ENCODE results near the gene DNAL4.

DNAL4 gene, protein sequence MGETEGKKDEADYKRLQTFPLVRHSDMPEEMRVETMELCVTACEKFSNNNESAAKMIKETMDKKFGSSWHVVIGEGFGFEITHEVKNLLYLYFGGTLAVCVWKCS

GRCh38 chr22:38793721-38794466, at the start of gene DNAL4:
Gene DNAL4, minus strand, starts transcription at chr22:38794143. Its CDS starts 11,412 bp downstream, at chr22:38782731.
- DNase-seq (ENCODE audit: low spot score), result peak; percentile 99

DNA sequence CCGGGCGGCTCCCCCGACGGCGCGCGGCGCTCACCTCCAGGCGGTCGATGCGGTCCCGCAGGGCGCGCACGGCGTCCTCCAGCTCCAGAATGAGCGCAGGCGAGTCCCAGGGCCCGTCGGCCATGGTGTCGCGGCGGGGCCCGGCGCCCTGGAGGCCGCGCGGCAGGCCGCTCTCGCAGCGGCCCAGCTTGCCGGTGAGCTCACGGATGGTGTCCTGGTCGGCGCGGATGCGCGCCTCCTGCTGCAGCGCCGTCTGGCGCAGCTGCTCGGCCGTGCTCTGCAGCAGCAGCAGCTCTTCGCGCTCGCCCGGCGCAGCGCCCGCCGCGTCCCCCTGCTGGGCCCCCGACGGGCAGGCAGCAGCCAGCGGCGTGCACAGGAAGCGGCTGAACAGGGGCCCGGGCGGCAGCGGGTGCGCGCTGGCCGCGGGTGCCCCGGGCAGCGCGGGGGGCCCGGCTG, 49.3 kb upstream of the DNAL4 start:
- DNase-seq (ENCODE audit: low spot score), result no peak

DNA sequence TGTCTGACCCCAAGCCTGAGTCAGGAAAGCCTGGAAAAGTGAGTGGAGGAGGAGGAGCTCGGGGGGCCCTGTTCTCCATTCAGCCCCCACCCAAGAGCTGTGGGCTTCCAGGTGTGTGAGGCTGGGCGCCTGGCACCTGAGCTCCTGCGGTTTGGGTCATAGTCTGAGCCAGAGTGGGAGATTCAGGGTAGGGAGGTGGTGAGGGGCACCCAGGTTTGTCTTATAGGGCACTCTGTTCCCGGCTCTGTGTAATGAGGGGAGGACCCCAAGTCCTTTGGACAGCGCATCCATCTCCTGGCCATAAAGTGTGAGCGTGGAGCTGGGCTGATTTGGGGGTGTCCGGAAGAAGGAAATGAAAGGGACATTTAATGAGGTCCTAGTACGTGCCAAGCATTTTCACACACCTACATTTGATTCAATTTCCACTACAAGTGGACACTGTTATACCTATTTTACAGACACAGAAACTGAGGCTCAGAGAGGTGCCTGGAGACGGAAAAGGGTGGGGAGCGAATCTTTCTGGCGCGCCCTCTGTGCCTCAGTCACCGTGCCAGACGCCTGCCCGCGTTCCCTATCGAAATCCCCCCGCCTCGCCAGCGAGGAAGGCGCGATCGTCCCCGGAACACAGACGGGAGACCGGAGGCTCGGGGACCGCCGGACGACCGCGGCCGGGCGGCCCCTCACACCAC, 48.7 kb upstream of the DNAL4 start:
- DNase-seq (ENCODE audit: low spot score), result no peak

- DNase-seq (ENCODE audit: low spot score), result no peak
Measured at GRCh38 chr22:38841635-38842034, 47.7 kb upstream of the DNAL4 start.

DNA sequence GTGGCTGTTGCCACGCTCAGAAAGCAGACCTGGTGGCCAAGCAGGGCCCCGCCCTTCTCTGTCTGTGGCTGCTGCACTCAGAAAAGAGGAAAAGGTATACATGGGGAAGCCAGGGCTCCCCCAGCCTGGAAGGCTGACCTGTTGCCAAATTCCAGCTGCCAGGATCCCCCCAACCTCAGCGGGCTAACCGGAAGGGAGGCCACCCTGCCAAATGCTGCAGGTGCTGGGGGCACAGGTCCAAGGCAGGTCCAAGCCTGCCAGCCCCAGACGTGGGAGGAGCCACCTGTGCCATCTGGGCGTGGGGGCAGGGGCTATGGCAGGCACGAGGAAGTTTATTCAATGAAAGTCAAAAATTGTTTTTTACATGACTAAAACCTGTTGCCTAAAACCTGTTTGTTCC, 47.3 kb upstream of the DNAL4 start:
- DNase-seq (ENCODE audit: low spot score), result no peak

GRCh38 chr22:38840129-38840528, 46.2 kb upstream of the DNAL4 start:
- no peak for DNase-seq (ENCODE audit: low spot score)

DNA sequence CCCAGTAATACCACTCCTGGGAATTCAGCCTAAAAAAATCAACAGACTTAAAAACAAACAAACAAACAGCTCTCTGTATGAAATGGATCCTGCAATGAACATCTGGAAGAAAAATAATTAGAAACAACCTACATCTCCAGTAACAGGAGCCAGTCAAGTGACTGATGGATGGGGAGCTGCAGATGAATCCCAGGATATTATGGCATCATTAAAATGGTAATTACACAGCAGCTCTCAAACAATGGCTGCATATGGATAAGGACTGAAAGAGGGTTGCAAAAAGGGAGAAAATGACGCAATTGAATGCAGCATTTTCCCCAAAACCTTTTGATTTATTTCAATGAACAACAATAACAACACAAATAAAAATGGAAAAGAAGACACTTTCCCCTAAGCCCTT, 45.7 kb upstream of the DNAL4 start:
- no peak for DNase-seq (ENCODE audit: low spot score)

GRCh38 chr22:38837414-38837928, 43.5 kb upstream of the DNAL4 start:
- no peak for DNase-seq (ENCODE audit: low spot score)

GRCh38 chr22:38835888-38836301, 42.0 kb upstream of the DNAL4 start:
- no peak for DNase-seq (ENCODE audit: low spot score)

GRCh38 chr22:38834991-38835390, 41.0 kb upstream of the DNAL4 start:
- DNase-seq (ENCODE audit: low spot score), result no peak

DNA sequence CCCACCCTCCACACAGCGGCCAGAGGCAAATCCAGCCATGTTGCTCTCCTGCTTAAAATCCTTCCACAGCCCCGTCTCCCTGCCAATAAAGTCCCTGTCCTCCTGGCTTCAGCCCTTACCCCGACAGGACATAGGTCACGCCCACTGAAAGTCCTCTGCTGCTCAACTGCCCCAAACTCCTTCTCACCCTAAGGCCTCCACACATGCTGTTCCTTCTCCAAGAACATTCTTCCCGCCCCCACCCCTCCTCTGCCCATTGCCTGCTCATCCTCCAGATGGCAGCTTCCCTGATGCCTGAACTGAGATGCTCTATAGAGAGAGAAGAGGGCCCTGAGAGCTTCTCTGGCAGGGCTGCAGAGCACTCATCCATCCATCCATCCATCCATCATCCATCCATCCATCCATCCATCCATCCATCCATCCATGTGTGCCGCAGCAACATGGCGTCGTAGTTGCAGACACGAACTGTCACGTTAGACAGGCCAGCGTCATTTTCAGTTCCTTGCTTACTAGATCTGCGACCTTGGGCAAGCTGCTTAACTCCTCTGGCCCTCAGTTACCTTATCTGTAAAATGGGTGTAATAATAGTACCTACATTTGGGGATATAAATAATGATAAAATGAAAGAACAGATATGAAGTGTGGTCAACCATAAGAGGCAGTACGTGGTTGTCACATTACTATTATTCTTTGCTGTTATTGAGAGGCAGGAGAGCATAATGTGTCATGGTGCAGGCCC, 40.4 kb upstream of the DNAL4 start:
- DNase-seq (ENCODE audit: low spot score), result no peak

- DNase-seq (ENCODE audit: low spot score), result no peak
Measured at GRCh38 chr22:38833061-38833460, 39.1 kb upstream of the DNAL4 start.

DNA sequence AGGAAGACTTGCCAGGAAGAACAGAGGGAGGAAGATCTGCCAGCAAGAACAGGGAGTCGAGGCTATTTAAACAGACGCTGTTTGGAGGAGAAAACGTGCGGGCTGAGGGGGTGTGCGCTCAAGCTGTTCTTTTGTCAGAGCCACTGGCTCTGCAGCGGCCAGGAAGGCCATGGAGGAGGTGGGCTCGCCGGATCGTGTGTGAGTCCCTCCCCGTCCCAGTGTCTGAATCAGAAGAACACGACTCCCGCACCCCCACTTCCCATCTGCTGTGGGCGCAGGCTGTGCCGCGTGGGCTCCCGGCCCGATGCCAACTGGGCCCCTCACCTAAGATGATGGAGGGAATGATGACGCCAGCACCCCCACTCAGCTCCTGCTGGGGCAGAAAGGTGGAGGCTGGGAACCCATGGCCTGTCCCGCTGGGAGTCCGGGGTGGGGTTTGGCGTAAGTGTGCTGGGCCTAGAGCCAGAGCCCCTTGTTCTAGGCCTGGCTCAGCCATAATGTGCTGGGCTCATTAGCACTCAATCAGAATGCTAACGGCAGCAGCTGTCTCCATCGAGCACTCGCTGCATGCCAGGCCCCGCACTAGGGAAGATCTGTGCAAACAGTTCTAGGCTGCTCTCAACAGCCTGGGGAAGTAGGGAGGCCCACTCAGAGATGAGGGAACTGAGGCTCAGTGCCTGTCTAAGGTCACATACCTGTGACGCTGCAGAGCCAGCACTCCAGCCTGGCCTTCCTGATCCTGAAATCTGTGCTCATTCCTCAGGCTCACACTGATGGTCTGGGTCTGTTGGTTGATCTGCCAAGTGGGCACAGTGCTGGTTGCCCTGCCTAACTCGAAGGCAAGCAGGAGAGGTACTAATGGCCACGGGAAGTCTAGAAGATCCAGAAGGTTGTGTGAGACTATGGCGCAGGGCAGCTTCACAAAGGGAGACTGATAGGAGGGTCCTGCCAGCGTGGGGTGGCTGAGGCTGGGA, 38.3 kb upstream of the DNAL4 start:
- DNase-seq (ENCODE audit: low spot score), result no peak

GRCh38 chr22:38831166-38831945, 37.4 kb upstream of the DNAL4 start:
- no peak for DNase-seq (ENCODE audit: low spot score)

DNA sequence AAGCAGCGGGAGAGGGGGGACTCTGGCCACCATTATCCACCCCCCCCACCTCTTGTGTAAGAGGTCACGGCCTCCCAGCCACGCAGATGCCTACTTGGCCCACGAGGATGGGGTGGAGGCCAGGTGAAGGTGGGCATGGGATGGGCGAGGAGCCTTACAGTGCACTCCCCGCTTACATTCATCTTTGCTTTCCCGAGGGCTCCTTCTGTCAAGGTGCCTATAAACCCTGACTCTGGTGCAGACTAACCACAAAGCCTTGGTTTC, 36.8 kb upstream of the DNAL4 start:
- DNase-seq (ENCODE audit: low spot score), result no peak

DNA sequence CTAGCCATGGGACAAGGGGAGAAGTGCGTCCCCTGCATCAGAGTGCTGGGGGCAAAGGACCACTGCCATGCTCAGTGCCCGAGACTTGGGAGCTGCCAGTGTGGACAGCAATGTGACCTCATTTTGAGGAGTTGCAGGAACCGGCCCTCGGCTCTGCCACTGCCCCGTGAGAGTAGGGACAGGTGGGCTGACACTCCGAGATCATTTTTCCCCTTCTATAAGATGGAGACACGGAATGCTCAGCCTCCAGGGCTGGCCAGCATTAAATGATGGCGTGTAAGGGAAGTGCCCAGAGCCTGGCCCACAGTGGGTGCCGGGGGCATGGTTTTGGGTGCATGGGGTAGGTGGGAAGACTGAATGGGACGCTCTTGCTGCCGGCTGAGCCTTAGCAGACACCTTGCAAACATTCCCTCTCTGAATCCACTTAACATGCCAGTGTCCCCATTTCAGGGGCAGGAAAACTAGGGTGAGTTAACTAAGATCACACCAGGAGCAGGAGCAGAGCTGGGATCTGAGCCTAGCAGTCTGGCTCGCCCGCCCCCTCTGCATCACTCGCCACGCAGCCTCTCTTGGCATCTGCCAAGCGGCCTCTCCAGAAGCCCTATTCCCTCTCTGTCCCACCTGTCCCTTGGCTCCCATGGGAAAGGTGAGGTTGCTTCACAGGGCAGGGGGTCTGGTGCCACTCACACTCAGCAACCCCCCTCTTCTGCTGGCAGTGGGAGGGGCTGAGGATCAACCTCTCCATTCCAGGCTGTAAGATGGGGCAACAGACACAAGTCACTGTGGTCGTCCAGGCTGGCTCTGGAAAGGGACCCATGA, 36.3 kb upstream of the DNAL4 start:
- DNase-seq (ENCODE audit: low spot score), result no peak

DNA sequence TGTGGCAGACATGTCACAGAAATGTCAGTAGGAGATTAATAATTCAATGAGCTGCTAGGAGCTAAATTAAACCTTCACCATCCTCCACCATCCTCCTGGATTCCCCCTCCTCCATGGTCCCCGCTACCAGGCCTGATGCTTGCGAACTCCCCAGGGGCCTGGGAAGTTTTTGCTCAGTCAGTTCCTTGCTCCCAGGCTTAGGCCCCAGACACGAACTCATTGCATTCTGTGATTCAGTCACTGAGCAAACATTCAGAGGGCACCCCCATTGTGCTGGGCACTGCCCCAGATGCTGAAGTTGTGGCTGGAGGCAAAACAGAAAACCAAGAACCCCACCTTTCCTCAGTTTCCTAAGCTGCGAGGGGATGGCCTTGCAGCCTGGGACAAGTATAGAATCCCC, 35.5 kb upstream of the DNAL4 start:
- no peak for DNase-seq (ENCODE audit: low spot score)

GRCh38 chr22:38828616-38829205, 34.8 kb upstream of the DNAL4 start:
- DNase-seq (ENCODE audit: low spot score), result no peak

GRCh38 chr22:38828191-38828590, 34.2 kb upstream of the DNAL4 start:
- DNase-seq (ENCODE audit: low spot score), result no peak

All from NAMALWA (cell line).